ENCODE measurements around the gene SIGLEC5. TPM values are rescaled to one million over a fixed set of nuclear protein-coding genes. Genes with fewer than 3 reads are reported as not detected.

Gene SIGLEC5
- total and polyA plus RNA-seq, 2 of the 4 experiments (the other 2 are of a cell fraction), result not detected

- H3K9me1 ChIP-seq (ENCODE audit: insufficient read depth, low read length), result no peaks in the 10 kb centered on the region
- no peaks in the 10 kb centered on the region for H3K4me1 ChIP-seq (ENCODE audit: control insufficient read depth, insufficient read depth, low read length)
- no peak overlapping the region for H3K4me3 ChIP-seq (ENCODE audit: insufficient read depth, low read depth, low read length)
- in situ Hi-C loops (cut with MboI; ENCODE audit: low sequenced_read_pairs) (no loop called here), dilution Hi-C loops (cut with HindIII; ENCODE audit: low sequenced_read_pairs, unreplicated experiment) (no loop called here), intact Hi-C loops (cut with micrococcal nuclease) (no loop called here)
- no peaks in the 10 kb centered on the region for H3K9me3 ChIP-seq (ENCODE audit: control insufficient read depth, insufficient read depth, low read length)
- H3K27me3 ChIP-seq (ENCODE audit: control insufficient read depth, insufficient read depth, low read length), result no peaks in the 10 kb centered on the region
- H4K8ac ChIP-seq (ENCODE audit: low read depth in 2 of 2, low read length in 2 of 2), result no peak overlapping the region
- H3K4ac ChIP-seq (ENCODE audit: low read depth, low read length), result no peak overlapping the region
- no peaks in the 10 kb centered on the region for H3K79me1 ChIP-seq (ENCODE audit: low read depth in 1 of 2, low read length in 2 of 2)
- CTCF ChIA-PET, result interaction anchor here (0.6 kb wide), 1 partner anchor 49 kb away, joined by 4 read pairs; no protein-coding TSS in a partner anchor
- POLR2A ChIA-PET (ENCODE audit: unreplicated experiment), result no interaction called here
- no peaks in the 10 kb centered on the region for H3K36me3 ChIP-seq (ENCODE audit: control insufficient read depth, insufficient read depth, low read length)
- H3K14ac ChIP-seq (replicated peaks; ENCODE audit: low read depth, low read length), result no peak overlapping the region
- H3K9ac ChIP-seq (ENCODE audit: low read depth, low read length), result no peak overlapping the region
- no peak overlapping the region for H2BK20ac ChIP-seq (ENCODE audit: low read depth, low read length)
- ATAC-seq (ENCODE audit: low read depth) (no peak), DNase-seq (no peak)
- no CpG with 5 or more reads among the region's 2 CpGs for WGBS, 2 experiments (ENCODE audit: extremely low coverage in 2 of 2, insufficient read length in 1 of 2)
- no peak overlapping the region for H2BK120ac ChIP-seq (ENCODE audit: low read depth, low read length)
- H4K20me1 ChIP-seq (ENCODE audit: insufficient read depth, low read length), result no peaks in the 10 kb centered on the region
- H2AK9ac ChIP-seq (replicated peaks; ENCODE audit: low read depth, low read length, poor library complexity), result no peak overlapping the region
- no peak overlapping the region for H4K5ac ChIP-seq (ENCODE audit: low read depth, low read length)
- no peak overlapping the region for H4K91ac ChIP-seq (ENCODE audit: insufficient read depth, low read depth, low read length)
- TF ChIP-seq RAD21 (IDR thresholded peaks at IDR 0.05; ENCODE audit: low read length) (no peak), MXI1 (IDR thresholded peaks at IDR 0.05; ENCODE audit: borderline replicate concordance, low read depth, low read length) (no peak), MAFK (IDR thresholded peaks at IDR 0.05; ENCODE audit: low read depth, low read length) (no peak), NFE2L2 (IDR thresholded peaks at IDR 0.05; ENCODE audit: low read depth, low read length) (no peak), USF2 (IDR thresholded peaks at IDR 0.05; ENCODE audit: low read depth, low read length) (no peak), BHLHE40 (IDR thresholded peaks at IDR 0.05; ENCODE audit: low read depth, low read length) (no peak), SMC3 (IDR thresholded peaks at IDR 0.05; ENCODE audit: low read depth, low read length) (no peak), MAZ (IDR thresholded peaks at IDR 0.05; ENCODE audit: borderline replicate concordance, low read depth, low read length) (no peak)
- TF ChIP-seq, protein P1, sequence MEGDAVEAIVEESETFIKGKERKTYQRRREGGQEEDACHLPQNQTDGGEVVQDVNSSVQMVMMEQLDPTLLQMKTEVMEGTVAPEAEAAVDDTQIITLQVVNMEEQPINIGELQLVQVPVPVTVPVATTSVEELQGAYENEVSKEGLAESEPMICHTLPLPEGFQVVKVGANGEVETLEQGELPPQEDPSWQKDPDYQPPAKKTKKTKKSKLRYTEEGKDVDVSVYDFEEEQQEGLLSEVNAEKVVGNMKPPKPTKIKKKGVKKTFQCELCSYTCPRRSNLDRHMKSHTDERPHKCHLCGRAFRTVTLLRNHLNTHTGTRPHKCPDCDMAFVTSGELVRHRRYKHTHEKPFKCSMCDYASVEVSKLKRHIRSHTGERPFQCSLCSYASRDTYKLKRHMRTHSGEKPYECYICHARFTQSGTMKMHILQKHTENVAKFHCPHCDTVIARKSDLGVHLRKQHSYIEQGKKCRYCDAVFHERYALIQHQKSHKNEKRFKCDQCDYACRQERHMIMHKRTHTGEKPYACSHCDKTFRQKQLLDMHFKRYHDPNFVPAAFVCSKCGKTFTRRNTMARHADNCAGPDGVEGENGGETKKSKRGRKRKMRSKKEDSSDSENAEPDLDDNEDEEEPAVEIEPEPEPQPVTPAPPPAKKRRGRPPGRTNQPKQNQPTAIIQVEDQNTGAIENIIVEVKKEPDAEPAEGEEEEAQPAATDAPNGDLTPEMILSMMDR (conservative IDR thresholded peaks at IDR 0.05; ENCODE audit: low read depth, low read length), result no peak
- no peak overlapping the region for H3K23ac ChIP-seq (ENCODE audit: low read depth, low read length)
- no peak overlapping the region for H3K27ac ChIP-seq (ENCODE audit: insufficient read depth, low read length)
- BruUV-seq (replicated peaks), result no TSS peak
- H2BK15ac ChIP-seq (ENCODE audit: low read depth, low read length), result no peak overlapping the region
- H2AK5ac ChIP-seq (ENCODE audit: low read depth, low read length), result no peak overlapping the region
- H2AFZ ChIP-seq (replicated peaks; ENCODE audit: low read length, poor library complexity), result no peak overlapping the region
- H3K56ac ChIP-seq (ENCODE audit: extremely low read depth, insufficient read depth, low read length), result no peak overlapping the region
- no peak overlapping the region for H3K4me2 ChIP-seq (ENCODE audit: low read depth, low read length)
- H2BK5ac ChIP-seq (ENCODE audit: low read depth, low read length, poor library complexity, severe bottlenecking), result no peak overlapping the region
- H3K18ac ChIP-seq (ENCODE audit: low read depth, low read length), result no peak overlapping the region
Observed at GRCh38 chr19:51621178-51621577, 9.0 kb downstream of the SIGLEC5 start.
